T-helper 2 cell (primary cell): ENCODE measurements around the gene PLIN5.
A peak's percentile ranks its signal among the peaks of the same experiment; 100 is the strongest.

Experiments
- DNase-seq, 5 experiments: peaks; one replicate each; pipeline versions ENCODE4 v3.0.0 to v3.0.0-alpha.2; 2012 to 2022
- total RNA-seq, 2 donors: gene quantifications; one replicate each; lab custom pipeline; 2026; lab: John Stamatoyannopoulos, UW

Gene PLIN5
- total RNA-seq: 0 reads per million in 2 donors

DNA sequence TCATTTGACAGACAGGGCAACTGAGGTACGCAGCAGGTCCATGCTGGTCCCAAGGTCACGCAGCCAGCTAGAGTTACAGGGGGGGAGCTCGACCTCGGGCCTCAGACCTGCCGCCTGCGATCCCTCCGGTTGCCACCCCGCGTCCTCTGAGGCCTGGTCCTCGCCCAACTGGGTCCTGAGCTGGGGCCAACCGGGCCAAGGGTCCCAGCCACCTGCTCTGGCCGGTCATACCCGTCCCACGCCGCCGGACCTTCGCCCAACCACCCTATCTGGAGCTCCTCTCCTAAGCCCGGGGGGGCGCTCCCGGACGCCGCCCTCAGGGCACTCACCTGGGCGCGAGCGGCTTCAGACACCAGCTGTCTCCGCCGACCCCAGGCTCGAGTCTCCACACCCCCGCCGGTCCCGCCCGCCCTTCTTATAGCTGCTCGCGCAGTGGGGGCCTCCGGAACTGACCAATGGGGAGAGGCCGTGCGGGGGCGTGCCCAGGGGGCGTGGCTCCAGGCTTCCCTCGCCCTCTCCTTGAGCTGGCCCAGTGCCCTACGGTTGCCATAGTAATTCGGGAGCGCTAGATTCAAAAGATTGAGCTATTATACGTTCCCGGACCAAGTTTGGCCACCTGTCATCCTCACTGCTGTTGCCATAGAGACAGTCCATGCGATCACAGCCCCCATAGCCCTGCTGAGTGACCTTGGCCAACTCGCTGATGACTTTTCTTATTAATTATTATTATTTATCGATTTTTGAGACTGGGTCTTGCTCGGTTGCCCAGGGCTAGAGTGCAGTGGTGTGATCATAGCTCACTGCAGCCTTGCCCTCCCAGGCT is at the start of gene PLIN5:
PLIN5 (minus strand) TSS at position 389 of the 823 bp plus-strand sequence. CDS start 1,150 bp downstream, outside the sequence.
- peak in 3 of 5 experiments; percentile 22 to 24 (median 23) for DNase-seq

DNA sequence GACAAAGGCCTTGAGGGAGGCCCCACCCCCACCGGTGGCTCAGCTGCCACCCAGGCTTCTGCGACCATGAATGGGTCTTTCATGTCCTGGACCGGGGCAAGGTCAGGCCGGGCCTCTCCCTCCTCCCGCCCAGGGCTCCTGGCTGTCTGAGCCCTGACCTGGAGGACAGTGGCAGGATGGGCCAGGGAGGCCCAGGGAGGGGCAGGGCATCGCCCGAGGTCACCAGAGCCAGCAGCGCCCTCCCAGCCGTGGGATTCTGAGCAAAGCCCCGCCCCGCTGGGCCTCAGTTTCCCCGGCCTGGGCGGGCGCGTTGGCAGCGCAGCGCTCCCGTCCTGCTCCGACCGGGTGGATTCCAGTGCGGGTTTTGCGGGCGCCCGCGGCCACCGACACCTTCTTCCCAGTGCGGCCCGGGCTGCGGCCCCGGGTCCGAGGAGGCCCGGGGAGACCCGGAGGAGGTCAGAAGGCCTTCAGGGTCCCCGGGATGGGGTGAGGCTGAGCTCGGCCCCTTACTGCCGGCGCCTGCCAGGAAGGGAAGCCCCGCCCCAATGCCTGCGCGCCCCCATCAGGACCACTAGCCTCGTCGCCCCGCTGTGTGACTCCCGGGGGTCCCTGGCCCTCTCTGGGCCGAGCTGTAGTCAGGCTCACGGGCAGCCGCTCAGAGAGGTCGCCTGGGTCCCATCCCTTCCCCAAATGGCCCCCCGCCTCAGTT is 49.1 kb upstream of the PLIN5 start:
- DNase-seq: peak in 1 of 5 experiments; percentile 12

GRCh38 chr19:4582980-4583842 is 48.2 kb upstream of the PLIN5 start:
- no peak for DNase-seq

- no peak for DNase-seq
Observed at GRCh38 chr19:4581666-4582553, 46.9 kb upstream of the PLIN5 start.

GRCh38 chr19:4580961-4581665 is 46.1 kb upstream of the PLIN5 start:
- no peak for DNase-seq

DNA sequence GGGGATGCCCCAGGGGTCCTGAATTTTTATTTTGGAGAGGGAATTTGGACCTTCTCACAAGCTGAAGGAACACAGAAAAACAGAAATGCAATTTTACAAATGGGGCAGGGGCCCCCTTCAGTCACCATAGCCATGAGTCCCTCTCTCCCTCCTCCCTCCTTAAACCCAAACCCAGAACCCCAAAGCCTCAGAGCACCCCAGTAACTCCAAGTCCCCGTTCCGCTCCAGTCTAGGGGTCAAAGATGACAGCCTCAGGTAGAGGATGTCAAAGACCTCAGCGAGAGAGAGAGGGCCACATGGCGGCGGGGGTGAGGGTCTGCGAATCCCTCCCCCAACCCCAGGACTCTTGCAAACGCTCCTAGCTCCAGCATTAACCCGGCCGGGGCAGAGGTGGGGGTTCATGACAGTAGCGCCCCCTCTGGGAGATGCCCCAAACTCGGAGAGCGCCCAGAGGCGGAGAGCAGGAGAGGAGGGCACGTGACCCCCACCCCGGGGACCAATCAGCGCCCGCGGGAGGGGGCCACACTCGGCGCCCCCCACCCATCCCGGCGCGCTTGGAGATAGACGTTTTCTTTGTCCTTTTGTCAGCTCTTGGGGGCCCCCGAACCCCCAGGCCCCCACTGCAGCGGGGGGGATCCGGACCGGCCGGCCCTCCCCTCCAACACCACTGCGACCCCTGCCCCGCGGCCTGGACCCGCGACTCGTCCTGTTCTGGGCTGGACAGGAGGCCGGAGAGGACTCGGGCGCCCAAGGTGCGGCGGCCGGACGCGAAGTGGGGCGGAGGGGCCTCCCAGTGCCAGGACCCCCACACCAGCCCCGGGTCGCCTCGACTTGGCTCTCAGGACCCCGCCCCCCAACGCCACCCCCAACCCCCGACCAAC is 45.2 kb upstream of the PLIN5 start:
- no peak for DNase-seq

DNA sequence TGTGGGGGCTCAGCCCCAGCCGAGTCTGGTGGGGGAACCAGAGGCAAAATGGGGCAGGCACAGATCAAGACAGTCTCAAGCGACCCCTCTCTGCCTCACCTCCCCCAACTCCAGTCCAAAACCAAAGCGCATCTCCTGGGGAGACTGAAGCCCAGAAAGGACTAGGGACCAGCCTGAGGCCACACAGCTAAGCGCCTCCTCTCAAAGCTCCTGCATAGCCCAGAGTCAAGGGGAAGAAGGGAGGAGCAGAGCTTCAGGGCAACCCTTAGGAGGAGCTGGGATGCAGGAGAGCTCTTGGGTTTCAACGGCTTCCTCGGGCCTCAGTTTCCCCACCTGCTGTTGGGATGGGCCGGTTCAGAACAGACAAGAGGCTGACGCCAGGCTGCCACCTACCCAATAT is 44.4 kb upstream of the PLIN5 start:
- DNase-seq: no peak

- DNase-seq: no peak
Observed at GRCh38 chr19:4578552-4579248, 43.7 kb upstream of the PLIN5 start.

- no peak for DNase-seq
Observed at GRCh38 chr19:4577020-4577782, 42.2 kb upstream of the PLIN5 start.

DNA sequence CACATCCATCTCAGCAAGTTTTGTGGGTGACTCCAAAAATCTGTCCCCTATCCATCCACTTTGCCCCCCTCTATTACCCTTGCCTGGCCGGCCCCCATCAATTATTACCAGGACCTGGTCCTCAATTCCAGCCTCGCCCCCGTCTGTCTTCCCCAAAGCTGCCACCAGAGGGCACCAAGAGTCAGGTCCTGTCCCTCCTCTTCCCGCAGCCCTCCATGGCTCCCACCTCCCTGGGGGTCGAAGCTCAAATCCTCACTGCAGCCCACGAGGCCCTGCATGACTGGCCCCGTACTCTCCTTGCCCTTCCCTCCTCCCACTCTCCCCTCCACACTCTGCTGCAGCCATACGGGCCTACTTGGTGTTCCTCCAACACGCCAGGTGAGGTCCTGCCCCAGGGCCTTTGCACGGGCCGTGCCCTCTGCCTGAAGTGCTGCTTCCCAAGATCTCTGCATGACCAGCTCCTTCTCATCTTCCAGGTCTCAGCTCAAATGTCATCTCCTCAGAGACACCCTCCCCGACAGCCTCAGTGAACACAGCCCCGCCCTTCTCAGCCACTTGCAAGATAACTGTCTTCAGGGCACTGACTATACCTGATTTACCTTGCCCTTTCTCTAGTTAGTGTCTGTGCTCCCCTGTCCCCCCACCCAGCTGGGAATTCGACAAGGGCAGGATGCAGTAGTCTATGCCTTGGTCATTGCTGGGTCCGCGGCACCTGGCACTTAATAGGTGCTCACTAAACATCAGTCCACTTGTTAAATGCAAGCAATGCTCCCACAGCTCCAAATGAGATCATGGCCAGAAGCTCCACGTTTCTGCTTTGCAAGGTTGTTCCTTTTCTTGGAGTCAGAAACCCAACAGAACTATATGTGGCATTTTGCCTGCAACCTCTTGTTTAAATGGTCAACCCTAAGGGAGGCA is 41.3 kb upstream of the PLIN5 start:
- DNase-seq: peak; percentile 21 to 59 (median 47)

GRCh38 chr19:4575267-4576015 is 40.4 kb upstream of the PLIN5 start:
- DNase-seq: no peak

DNA sequence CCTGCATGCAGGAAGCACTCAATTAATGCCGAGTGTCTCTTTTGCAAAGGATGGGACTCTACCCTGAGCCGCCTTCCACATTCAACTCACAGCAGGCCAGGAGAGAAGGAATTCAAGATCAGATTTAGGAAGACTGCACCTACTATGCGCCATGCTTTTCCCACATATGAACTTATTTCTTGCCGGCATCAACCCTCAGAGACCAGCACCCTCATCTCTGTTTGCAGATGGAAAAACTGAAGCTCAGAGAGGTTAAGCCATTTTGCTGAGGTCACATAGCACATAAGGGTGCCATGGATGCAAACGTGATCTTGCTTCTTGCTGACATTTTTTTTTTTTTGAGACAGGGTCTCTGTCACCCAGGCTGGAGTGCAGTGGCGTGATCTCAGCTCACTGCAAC is 38.7 kb upstream of the PLIN5 start:
- no peak for DNase-seq

DNA sequence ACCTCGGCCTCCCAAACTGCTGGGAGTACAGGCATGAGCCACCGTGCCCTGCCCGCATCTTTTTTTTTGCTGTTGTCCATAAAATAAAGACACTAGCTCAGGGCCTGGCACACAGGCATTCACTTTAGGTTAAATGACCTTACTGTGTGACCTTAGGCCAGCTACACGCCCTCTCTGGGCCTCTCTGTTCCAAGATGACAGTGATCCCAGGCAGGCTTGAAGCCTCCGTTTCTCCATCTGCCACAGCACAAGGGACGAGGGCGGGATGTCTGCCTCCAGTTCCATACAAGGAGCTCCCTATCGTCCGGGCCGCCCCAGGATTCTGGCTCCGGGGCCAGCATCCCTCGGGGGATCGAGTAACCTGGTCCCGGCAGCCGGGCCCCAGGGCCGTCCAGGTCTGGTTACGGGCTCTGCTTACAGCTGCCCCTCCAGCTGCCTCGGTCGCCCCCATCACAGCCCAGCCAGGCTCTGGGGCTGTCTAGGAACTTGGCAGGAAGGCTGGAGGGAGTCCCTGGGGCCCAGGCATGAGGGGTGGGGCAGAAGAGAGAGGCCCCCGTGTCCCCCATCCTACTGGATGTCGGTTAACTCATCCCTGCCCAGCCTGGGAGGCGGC is 36.4 kb upstream of the PLIN5 start:
- no peak for DNase-seq

DNA sequence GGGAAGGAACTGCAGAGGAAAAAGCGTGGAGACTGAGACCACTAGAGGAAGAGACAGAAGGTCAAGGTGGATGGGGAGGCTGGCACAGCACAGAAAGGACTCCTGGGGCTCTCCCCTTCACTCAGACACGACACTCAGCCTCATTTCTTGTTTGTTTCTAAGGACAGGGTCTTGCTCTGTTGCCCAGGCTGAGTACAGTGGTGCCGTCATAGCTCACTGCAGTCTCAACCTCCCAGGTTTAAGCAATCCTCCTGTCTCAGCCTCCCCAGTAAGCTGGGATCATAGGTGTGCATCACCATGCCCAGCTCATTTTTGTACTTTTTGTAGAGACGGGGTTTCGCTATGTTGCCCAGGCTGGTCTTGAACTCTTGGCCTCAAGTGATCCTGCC is 35.9 kb upstream of the PLIN5 start:
- DNase-seq: no peak

DNA sequence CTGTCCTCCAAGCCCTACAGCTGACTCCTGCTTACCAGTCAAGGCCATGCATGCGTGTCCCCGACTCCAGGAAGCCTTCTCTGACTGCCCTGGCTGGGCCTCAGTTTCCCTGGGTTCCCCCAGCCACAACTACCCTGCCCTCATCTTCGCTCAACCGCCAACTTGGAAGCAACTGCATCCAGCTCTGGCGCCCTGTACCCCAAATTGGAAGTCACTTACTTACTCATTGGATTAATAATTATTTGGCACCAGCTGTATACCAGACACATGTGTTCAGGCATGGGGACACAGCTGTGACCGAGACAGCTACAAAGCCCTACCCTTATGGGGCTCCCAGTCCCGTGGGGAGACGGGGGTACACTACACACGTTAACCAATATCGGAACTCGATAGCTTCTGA is 35.4 kb upstream of the PLIN5 start:
- DNase-seq: no peak

DNA sequence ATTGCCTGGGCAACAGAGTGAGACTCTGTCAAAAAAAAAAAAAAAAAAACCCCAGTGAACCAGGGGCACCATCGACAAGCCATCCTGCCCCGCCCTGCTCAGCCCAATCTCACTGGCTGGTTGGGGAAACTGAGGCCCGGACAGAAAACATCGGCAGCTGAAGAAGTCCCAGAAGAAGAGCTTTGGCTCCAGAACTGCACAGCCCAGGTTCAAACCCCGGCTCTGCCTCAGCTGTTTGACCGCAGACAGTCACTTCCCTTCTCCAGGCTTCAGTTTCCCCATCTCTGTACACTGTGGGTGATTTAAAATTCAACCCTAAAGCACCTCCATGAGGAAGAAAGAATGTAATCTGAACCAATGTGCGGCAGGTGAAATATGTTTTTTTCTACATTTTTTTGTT is 33.9 kb upstream of the PLIN5 start:
- DNase-seq: no peak
